Neural cell (in vitro differentiated cells): ENCODE results near the gene SULT4A1. TPM values are rescaled to one million over a fixed set of nuclear protein-coding genes. Genes with fewer than 3 reads are reported as not detected.

ENCODE experiments used
- H2AFZ ChIP-seq: fragments of 200-600, 300-800 bp; sonication (generic), shearing (Covaris generic); 2 replicates; pipeline ENCODE4 v1.6.0; 2014; ENCODE audit warnings: low read depth, mild to moderate bottlenecking, antibody characterized with exemption, low read length, moderate library complexity
- H3F3A ChIP-seq: fragments of 200-600 bp; shearing (Covaris generic); 2 replicates; pipeline ENCODE4 v1.6.1; 2016; ENCODE audit warnings: mild to moderate bottlenecking, moderate library complexity, mixed read lengths, antibody characterized with exemption, low read length; ENCODE audit not compliant: insufficient read depth, poor library complexity, severe bottlenecking
- H3K27ac ChIP-seq: fragments of 200-600, 300-800 bp; sonication (generic), shearing (Covaris generic); 2 replicates; pipeline ENCODE4 v1.5.1; 2014; ENCODE audit warnings: mild to moderate bottlenecking, low read length, moderate library complexity
- H3K27me3 ChIP-seq: fragments of 300-800, 200-600 bp; sonication (generic), shearing (Covaris generic); 2 replicates; pipeline ENCODE4 v1.6.0; 2014; ENCODE audit warnings: mild to moderate bottlenecking, low read depth, low read length, moderate library complexity; ENCODE audit not compliant: insufficient read depth
- H3K36me3 ChIP-seq: fragments of 300-800, 200-600 bp; sonication (generic), shearing (Covaris generic); 2 replicates; pipeline ENCODE4 v1.5.1; 2014; ENCODE audit warnings: mild to moderate bottlenecking, antibody characterized with exemption, low read length, moderate library complexity; ENCODE audit not compliant: insufficient read depth
- H3K4me2 ChIP-seq: fragments of 300-800, 200-600 bp; sonication (generic), shearing (Covaris generic); 2 replicates; pipeline ENCODE4 v1.6.0; 2014; ENCODE audit warnings: mild to moderate bottlenecking, low read length
- H3K4me3 ChIP-seq: fragments of 300-800, 200-600 bp; sonication (generic), shearing (Covaris generic); 2 replicates; pipeline ENCODE4 v1.5.1; 2014; ENCODE audit warnings: mild to moderate bottlenecking, low read length, moderate library complexity
- H3K79me2 ChIP-seq: fragments of 200-600 bp; shearing (Covaris generic); replicated peaks from 2 replicates; pipeline ENCODE4 v1.6.0; 2014; ENCODE audit warnings: mild to moderate bottlenecking, low read length, moderate library complexity; ENCODE audit not compliant: insufficient read depth
- H3K9ac ChIP-seq: fragments of 300-800, 200-600 bp; sonication (generic), shearing (Covaris generic); 2 replicates; pipeline ENCODE4 v1.6.1; 2016; ENCODE audit warnings: mild to moderate bottlenecking, low read length, mixed read lengths
- H3K9me2 ChIP-seq: fragments of 200-600 bp; shearing (Covaris generic); 2 replicates; pipeline ENCODE4 v1.6.1; 2016; ENCODE audit warnings: mild to moderate bottlenecking, low read length, mixed read lengths; ENCODE audit not compliant: insufficient read depth
- H3K9me3 ChIP-seq: fragments of 200-600, 300-800 bp; sonication (generic), shearing (Covaris generic); 2 replicates; pipeline ENCODE4 v1.6.1; 2016; ENCODE audit warnings: mild to moderate bottlenecking, mixed run types, low read length, moderate library complexity, mixed read lengths
- H4K20me1 ChIP-seq: fragments of 200-600 bp; shearing (Covaris generic); 2 replicates; pipeline ENCODE4 v1.6.1; 2016; ENCODE audit warnings: mild to moderate bottlenecking, mixed run types; ENCODE audit not compliant: insufficient read depth
- CTCF ChIP-seq: fragments of 450-650 bp; IDR thresholded peaks from 2 replicates; pipeline ENCODE4 v1.5.1; 2014; ENCODE audit warnings: antibody characterized with exemption, mild to moderate bottlenecking, moderate library complexity; ENCODE audit not compliant: poor library complexity, severe bottlenecking
- EP300 ChIP-seq: fragments of 450-650 bp; conservative IDR thresholded peaks from 2 replicates; pipeline ENCODE4 v1.6.1; 2014; ENCODE audit warnings: antibody characterized with exemption, mild to moderate bottlenecking, moderate library complexity; ENCODE audit not compliant: poor library complexity, severe bottlenecking
- EZH2 ChIP-seq: fragments of 200-600, 300-800 bp; shearing (Covaris generic), sonication (generic); IDR thresholded peaks from 2 replicates; pipeline ENCODE4 v1.6.1; 2014; ENCODE audit warnings: antibody characterized with exemption, low read length, borderline replicate concordance, mild to moderate bottlenecking; ENCODE audit not compliant: insufficient read depth, poor library complexity, severe bottlenecking
- MXI1 ChIP-seq: fragments of 450-650 bp; conservative IDR thresholded peaks from 2 replicates; pipeline ENCODE4 v1.6.1; 2014; ENCODE audit warnings: antibody characterized with exemption, mild to moderate bottlenecking; ENCODE audit not compliant: poor library complexity, severe bottlenecking
- POLR2AphosphoS5 ChIP-seq: IDR thresholded peaks from 2 replicates; pipeline ENCODE4 v1.6.1; 2012
- RAD21 ChIP-seq: fragments of 450-650 bp; conservative IDR thresholded peaks from 2 replicates; pipeline ENCODE4 v1.6.1; 2014; ENCODE audit warnings: antibody characterized with exemption, mild to moderate bottlenecking, moderate library complexity
- REST ChIP-seq: IDR thresholded peaks from 2 replicates; pipeline ENCODE4 v1.6.1; 2012; ENCODE audit warnings: borderline replicate concordance
- SMC3 ChIP-seq: fragments of 450-650 bp; conservative IDR thresholded peaks from 2 replicates; pipeline ENCODE4 v1.6.1; 2014; ENCODE audit warnings: antibody characterized with exemption, mild to moderate bottlenecking, moderate library complexity; ENCODE audit not compliant: poor library complexity
- TAF1 ChIP-seq: IDR thresholded peaks from 2 replicates; pipeline ENCODE4 v1.6.1; 2012; ENCODE audit warnings: low read depth
- polyA plus RNA-seq: library from polyadenylated mRNA; depleted of rRNA; stranded (reverse); fragments of >200 nt; gene quantifications from 2 replicates; pipeline ENCODE4 v1.2.3, GENCODE V29; 2014

SULT4A1 gene
- polyA plus RNA-seq, 1 donor from 2014 or later, result 182 TPM

DNA sequence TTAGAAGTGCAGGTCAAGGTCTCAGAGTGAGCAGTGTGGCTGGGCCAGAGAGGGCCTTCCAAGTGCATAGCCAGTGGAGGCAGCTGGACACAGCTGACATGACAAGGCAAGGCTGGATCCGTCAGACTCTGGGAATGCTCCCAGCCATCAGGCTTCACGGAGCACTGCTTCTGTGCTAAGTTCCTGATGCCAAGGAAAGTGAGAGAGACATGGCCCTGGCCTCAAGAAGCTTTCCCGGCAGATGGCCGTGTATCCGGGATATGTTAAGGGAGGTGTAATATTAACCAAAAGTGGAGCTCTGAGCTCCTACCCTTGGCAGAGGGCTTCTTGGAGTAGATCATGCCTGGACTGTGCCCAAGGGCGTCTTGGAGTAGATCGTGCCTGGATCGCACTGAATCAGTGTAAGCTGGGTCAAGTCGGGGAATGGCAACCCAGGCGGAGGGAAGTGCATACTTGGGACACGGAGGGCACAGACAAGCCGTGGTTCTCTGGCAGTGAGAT lies 42.8 kb downstream of the SULT4A1 start:
- Histone ChIP-seq H3K4me3 (no peak overlapping the region), H4K20me1 (no peaks in the 10 kb centered on the region), H3K36me3 (no peaks in the 10 kb centered on the region), H3K27me3 (no peaks in the 10 kb centered on the region), H3K4me2 (no peak overlapping the region), H3K27ac (no peak overlapping the region), H3K9me2 (no peaks in the 10 kb centered on the region), H2AFZ (no peak overlapping the region), H3K9ac (no peak overlapping the region), H3K79me2 (no peaks in the 10 kb centered on the region), H3K9me3 (no peaks in the 10 kb centered on the region), H3F3A (no peaks in the 10 kb centered on the region)
- no peak for TF ChIP-seq POLR2AphosphoS5
- TF ChIP-seq SMC3, result no peak
- TF ChIP-seq RAD21, result no peak
- TF ChIP-seq TAF1, result no peak
- no peak for TF ChIP-seq REST
- no peak for TF ChIP-seq EP300
- no peak for TF ChIP-seq MXI1
- no peak for TF ChIP-seq EZH2
- no peak for TF ChIP-seq CTCF

DNA sequence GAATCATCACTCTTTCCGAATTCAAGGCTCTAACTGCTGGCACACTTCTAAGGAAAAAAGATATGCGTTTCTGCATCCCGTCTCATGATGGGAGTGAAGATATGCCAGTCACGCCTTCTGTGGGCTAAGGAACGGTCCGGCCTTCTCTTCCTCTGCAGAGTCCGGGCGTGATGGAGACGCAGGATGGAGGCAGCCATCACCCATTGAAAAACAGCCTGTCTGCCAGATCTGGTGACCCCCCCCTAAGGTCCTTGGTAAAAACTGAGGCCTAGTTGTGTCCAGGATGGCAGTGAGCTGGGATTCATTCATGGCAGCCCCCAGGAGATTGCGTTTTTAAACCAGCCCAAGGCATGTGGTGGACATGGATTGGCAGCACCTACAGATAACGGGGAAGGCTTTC lies 43.3 kb downstream of the SULT4A1 start:
- Histone ChIP-seq H3K27me3 (no peaks in the 10 kb centered on the region), H3K4me3 (no peak overlapping the region), H3K36me3 (no peaks in the 10 kb centered on the region), H3K79me2 (no peaks in the 10 kb centered on the region), H3K4me2 (no peak overlapping the region), H3K9ac (no peak overlapping the region), H3K27ac (no peak overlapping the region), H3F3A (no peaks in the 10 kb centered on the region), H3K9me3 (no peaks in the 10 kb centered on the region), H2AFZ (no peak overlapping the region), H3K9me2 (no peaks in the 10 kb centered on the region), H4K20me1 (no peaks in the 10 kb centered on the region)
- TF ChIP-seq EZH2, result no peak
- no peak for TF ChIP-seq TAF1
- no peak for TF ChIP-seq EP300
- TF ChIP-seq POLR2AphosphoS5, result no peak
- TF ChIP-seq SMC3, result no peak
- TF ChIP-seq CTCF, result no peak
- TF ChIP-seq MXI1, result no peak
- no peak for TF ChIP-seq REST
- no peak for TF ChIP-seq RAD21
